ENCODE results near the gene PFKFB4. TPM values are rescaled to one million over a fixed set of nuclear protein-coding genes. Genes with fewer than 3 reads are reported as not detected.

Gene PFKFB4
- total and polyA plus RNA-seq, 2 donors (not counting 1 experiment from before 2014, with no cell fraction given): 1.3 to 3.3 TPM

DNA sequence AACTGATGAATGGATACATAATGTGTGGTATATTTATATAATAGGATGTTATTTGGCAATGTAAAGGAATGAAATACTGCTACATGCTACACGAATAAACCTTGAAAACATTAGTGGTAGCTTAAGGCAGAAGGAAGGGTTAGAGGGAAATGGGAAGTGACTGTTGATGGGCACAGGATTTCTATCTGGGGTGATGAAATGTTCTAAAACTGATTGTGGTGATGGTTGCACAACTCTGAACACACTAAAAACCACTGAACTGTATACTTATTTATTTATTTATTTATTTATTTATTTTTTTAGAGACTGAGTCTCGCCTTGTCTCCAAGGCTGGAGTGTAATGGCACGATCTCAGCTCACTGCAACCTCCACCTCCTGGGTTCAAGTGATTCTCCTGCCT is 27.8 kb downstream of the PFKFB4 start:
- no peak overlapping the region for H3K9ac ChIP-seq (ENCODE audit: low read length)
- ChIA-PET POLR2A (no interaction called here), CTCF (interaction anchor here (2.3 kb wide), 1 partner anchor 128 kb away, joined by 7 read pairs; no protein-coding TSS in a partner anchor)
- TF ChIP-seq EZH2 (IDR thresholded peaks at IDR 0.05; ENCODE audit: borderline replicate concordance, insufficient read depth, low read depth, low read length, poor library complexity, severe bottlenecking) (no peak), CTCF (IDR thresholded peaks at IDR 0.05) (no peak)
- WGBS (ENCODE audit: insufficient coverage): 100% methylated on average over 1 of the region's 3 CpGs
- Mint-ChIP-seq H3K4me3 (no peak overlapping the region), H3K27me3 (no peaks in the 10 kb centered on the region), H3K9me3 (ENCODE audit: insufficient read depth) (no peaks in the 10 kb centered on the region), H3K27ac (no peak overlapping the region), H3K4me1 (no peaks in the 10 kb centered on the region)
- no peak overlapping the region for H3K27ac ChIP-seq (ENCODE audit: low read length in 2 of 2)
- no peak for DNase-seq
- H3K27me3 ChIP-seq (replicated peaks in 1 of 4; ENCODE audit: control extremely low read depth in 1 of 4, control insufficient read depth in 3 of 4, insufficient read depth in 4 of 4, low read length in 3 of 4): no peaks in the 10 kb centered on the region
- intact Hi-C loops (cut with micrococcal nuclease): no loop called here
- H3K36me3 ChIP-seq (replicated peaks in 1 of 2; ENCODE audit: control extremely low read depth in 1 of 2, control insufficient read depth in 1 of 2, extremely low read depth in 1 of 2, insufficient read depth in 2 of 2, low read length in 1 of 2): no peaks in the 10 kb centered on the region
- H3K4me3 ChIP-seq (ENCODE audit: control extremely low read depth in 1 of 5, extremely low read depth in 1 of 5, insufficient read depth in 1 of 5, low read depth in 2 of 5, low read length in 4 of 5): no peak overlapping the region
- no peak for ATAC-seq (ENCODE audit: low read depth)
- H3K4me2 ChIP-seq (replicated peaks; ENCODE audit: low read depth, low read length, poor library complexity, severe bottlenecking): no peak overlapping the region
- H3K79me2 ChIP-seq (ENCODE audit: control insufficient read depth, insufficient read depth, low read length): no peaks in the 10 kb centered on the region
- H2AFZ ChIP-seq (ENCODE audit: insufficient read depth, low read depth, low read length, poor library complexity, severe bottlenecking): no peak overlapping the region
- H3K4me1 ChIP-seq (ENCODE audit: control insufficient read depth in 2 of 2, insufficient read depth in 2 of 2, low read length in 2 of 2): no peaks in the 10 kb centered on the region
- no peaks in the 10 kb centered on the region for H4K20me1 ChIP-seq (ENCODE audit: control insufficient read depth, insufficient read depth, low read length, poor library complexity, severe bottlenecking)
- no peaks in the 10 kb centered on the region for H3K9me3 ChIP-seq (ENCODE audit: control extremely low read depth in 1 of 3, control insufficient read depth in 2 of 3, insufficient read depth in 1 of 3, low read length in 2 of 3)

DNA sequence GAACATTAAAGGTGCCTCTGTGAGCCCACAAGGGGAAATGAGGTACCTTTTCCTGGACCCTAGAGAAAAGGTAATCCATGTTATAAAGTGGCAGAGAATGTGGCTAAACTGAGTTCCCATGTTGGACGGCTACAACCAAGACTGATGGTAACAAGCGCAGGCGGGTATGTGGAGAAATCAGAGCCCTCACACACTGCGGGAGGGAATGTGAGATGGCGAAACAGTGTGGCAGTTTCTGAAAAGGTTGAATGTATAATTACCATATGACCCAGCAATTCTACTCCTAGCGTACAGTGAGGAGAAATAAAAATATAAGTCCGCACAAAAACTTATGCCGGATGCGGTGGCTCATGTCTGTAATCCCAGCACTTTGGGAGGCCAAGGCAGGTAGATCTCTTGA is 28.6 kb downstream of the PFKFB4 start:
- TF ChIP-seq CTCF (IDR thresholded peaks at IDR 0.05) (no peak), EZH2 (IDR thresholded peaks at IDR 0.05; ENCODE audit: borderline replicate concordance, insufficient read depth, low read depth, low read length, poor library complexity, severe bottlenecking) (no peak)
- WGBS (ENCODE audit: insufficient coverage): 86% methylated on average over 1 of the region's 9 CpGs
- no peak overlapping the region for H3K4me3 ChIP-seq (ENCODE audit: control extremely low read depth in 1 of 5, extremely low read depth in 1 of 5, insufficient read depth in 1 of 5, low read depth in 2 of 5, low read length in 4 of 5)
- POLR2A ChIA-PET: no interaction called here
- no peak overlapping the region for H3K9ac ChIP-seq (ENCODE audit: low read length)
- H3K27ac Mint-ChIP-seq: no peak overlapping the region
- H3K9me3 Mint-ChIP-seq (ENCODE audit: insufficient read depth): no peaks in the 10 kb centered on the region
- H4K20me1 ChIP-seq (ENCODE audit: control insufficient read depth, insufficient read depth, low read length, poor library complexity, severe bottlenecking): no peaks in the 10 kb centered on the region
- DNase-seq (no peak), ATAC-seq (ENCODE audit: low read depth) (no peak)
- no peak overlapping the region for H3K4me2 ChIP-seq (replicated peaks; ENCODE audit: low read depth, low read length, poor library complexity, severe bottlenecking)
- no peaks in the 10 kb centered on the region for H3K27me3 ChIP-seq (replicated peaks in 1 of 4; ENCODE audit: control extremely low read depth in 1 of 4, control insufficient read depth in 3 of 4, insufficient read depth in 4 of 4, low read length in 3 of 4)
- no peaks in the 10 kb centered on the region for H3K27me3 Mint-ChIP-seq
- intact Hi-C loops (cut with micrococcal nuclease): no loop called here
- no peaks in the 10 kb centered on the region for H3K79me2 ChIP-seq (ENCODE audit: control insufficient read depth, insufficient read depth, low read length)
- no peaks in the 10 kb centered on the region for H3K36me3 ChIP-seq (replicated peaks in 1 of 2; ENCODE audit: control extremely low read depth in 1 of 2, control insufficient read depth in 1 of 2, extremely low read depth in 1 of 2, insufficient read depth in 2 of 2, low read length in 1 of 2)
- H3K27ac ChIP-seq (ENCODE audit: low read length in 2 of 2): no peak overlapping the region
- no peaks in the 10 kb centered on the region for H3K9me3 ChIP-seq (ENCODE audit: control extremely low read depth in 1 of 3, control insufficient read depth in 2 of 3, insufficient read depth in 1 of 3, low read length in 2 of 3)
- CTCF ChIA-PET: interaction anchor here (0.7 kb wide), 1 partner anchor 106 kb away, joined by 4 read pairs; no protein-coding TSS in a partner anchor
- H3K4me3 Mint-ChIP-seq: no peak overlapping the region
- H2AFZ ChIP-seq (ENCODE audit: insufficient read depth, low read depth, low read length, poor library complexity, severe bottlenecking): no peak overlapping the region
- no peaks in the 10 kb centered on the region for H3K4me1 Mint-ChIP-seq
- H3K4me1 ChIP-seq (ENCODE audit: control insufficient read depth in 2 of 2, insufficient read depth in 2 of 2, low read length in 2 of 2): no peaks in the 10 kb centered on the region

All from B cell (primary cell).